Liver (tissue), 9 donors: ENCODE results near the gene BRCA1. TPM values are rescaled to one million over a fixed set of nuclear protein-coding genes. Genes with fewer than 3 reads are reported as not detected.
A peak's percentile ranks its signal among the peaks of the same experiment; 100 is the strongest.
"Not testable (repeated sequence)": the region's sequence is repeated elsewhere in the genome, so short reads cannot be mapped to it uniquely, and the experiment has no call there.

Experiments used
- DNase-seq: peaks from one replicate; pipeline ENCODE4 v3.0.0-alpha.2; 2017; ENCODE audit warnings: low spot score
- H3K27ac ChIP-seq, 2 donors: one replicate each; pipeline ENCODE4 v1.7.0; 2013; ENCODE audit warnings: inconsistent platforms in 2 of 2, low read length in 2 of 2, control low read depth in 1 of 2, low read depth in 1 of 2, mild to moderate bottlenecking in 1 of 2
- H3K27me3 ChIP-seq, 4 donors: one replicate each; pipeline versions ENCODE4 v1.6.1 to v1.7.0; 2013; ENCODE audit warnings: low read length in 3 of 4, inconsistent platforms in 1 of 4, mild to moderate bottlenecking in 1 of 4, moderate library complexity in 1 of 4; ENCODE audit not compliant: control insufficient read depth in 4 of 4, insufficient read depth in 4 of 4
- H3K36me3 ChIP-seq, 4 donors: one replicate each; pipeline versions ENCODE4 v1.6.1 to v1.7.0; 2013; ENCODE audit warnings: low read length in 3 of 4, mild to moderate bottlenecking in 3 of 4, low read depth in 1 of 4, moderate library complexity in 1 of 4; ENCODE audit not compliant: control insufficient read depth in 4 of 4, insufficient read depth in 3 of 4
- H3K4me1 ChIP-seq, 4 donors: one replicate each; pipeline versions ENCODE4 v1.6.1 to v1.7.0; 2013; ENCODE audit warnings: low read length in 3 of 4, mild to moderate bottlenecking in 3 of 4, moderate library complexity in 1 of 4; ENCODE audit not compliant: control insufficient read depth in 4 of 4, insufficient read depth in 4 of 4
- H3K4me3 ChIP-seq, 3 donors: one replicate each; pipeline versions ENCODE4 v1.6.1 to v1.7.0; 2013; ENCODE audit warnings: low read length in 3 of 3, control low read depth in 1 of 3, low read depth in 1 of 3, mild to moderate bottlenecking in 1 of 3
- H3K9ac ChIP-seq, 2 donors: one replicate each; pipeline ENCODE4 v1.7.0; 2013; ENCODE audit warnings: low read length in 2 of 2, mild to moderate bottlenecking in 2 of 2, moderate library complexity in 2 of 2, control low read depth in 1 of 2, low read depth in 1 of 2
- H3K9me3 ChIP-seq, 4 donors: one replicate each; pipeline versions ENCODE4 v1.6.1 to v1.7.0; 2013; ENCODE audit warnings: low read length in 3 of 4; ENCODE audit not compliant: control insufficient read depth in 4 of 4
- CTCF ChIP-seq: fragments of 150-350 bp; IDR thresholded peaks from 2 replicates; pipeline ENCODE4 v1.5.1; 2017; ENCODE audit warnings: improper control_type of control experiment, low read depth, low read length; ENCODE audit not compliant: missing input control
- EGR1 ChIP-seq, 2 donors: IDR thresholded peaks; 2 replicates each; pipeline ENCODE4 v1.6.1; 2016 to 2018; ENCODE audit warnings: antibody characterized with exemption in 2 of 2, low read depth in 2 of 2
- FOXA1 ChIP-seq: IDR thresholded peaks from 2 replicates; pipeline ENCODE4 v1.6.1; 2016; ENCODE audit warnings: antibody characterized with exemption
- FOXA2 ChIP-seq: IDR thresholded peaks from 2 replicates; pipeline ENCODE4 v1.6.1; 2016; ENCODE audit warnings: antibody characterized with exemption
- GABPA ChIP-seq, 2 donors: IDR thresholded peaks in 1 of 2; conservative IDR thresholded peaks in 1 of 2; 2 replicates each; pipeline ENCODE4 v1.6.1; 2016; ENCODE audit warnings: antibody characterized with exemption in 2 of 2, mild to moderate bottlenecking in 1 of 2, moderate library complexity in 1 of 2
- HNF4A ChIP-seq, 2 donors: conservative IDR thresholded peaks; 2 replicates each; pipeline ENCODE4 v1.6.1; 2016; ENCODE audit warnings: antibody characterized with exemption in 2 of 2, mild to moderate bottlenecking in 2 of 2
- HNF4G ChIP-seq: IDR thresholded peaks from 2 replicates; pipeline ENCODE4 v1.6.1; 2016; ENCODE audit warnings: antibody characterized with exemption
- JUND ChIP-seq, 2 donors: IDR thresholded peaks; 2 replicates each; pipeline ENCODE4 v1.6.1; 2016; ENCODE audit warnings: antibody characterized with exemption in 2 of 2
- NR2F2 ChIP-seq: IDR thresholded peaks from 2 replicates; pipeline ENCODE4 v1.6.1; 2016; ENCODE audit warnings: antibody characterized with exemption
- RAD21 ChIP-seq, 2 donors: IDR thresholded peaks; 2 replicates each; pipeline ENCODE4 v1.6.1; 2016; ENCODE audit warnings: antibody characterized with exemption in 2 of 2, mild to moderate bottlenecking in 2 of 2
- RXRA ChIP-seq, 2 donors: IDR thresholded peaks; 2 replicates each; pipeline ENCODE4 v1.6.1; 2017 to 2018; ENCODE audit warnings: antibody characterized with exemption in 2 of 2, mild to moderate bottlenecking in 1 of 2
- SP1 ChIP-seq: IDR thresholded peaks from 2 replicates; pipeline ENCODE4 v1.6.1; 2018; ENCODE audit warnings: antibody characterized with exemption, mild to moderate bottlenecking
- TAF1 ChIP-seq: conservative IDR thresholded peaks from 2 replicates; pipeline ENCODE4 v1.6.1; 2016; ENCODE audit warnings: antibody characterized with exemption, mild to moderate bottlenecking
- YY1 ChIP-seq: IDR thresholded peaks from 2 replicates; pipeline ENCODE4 v1.6.1; 2016; ENCODE audit warnings: antibody characterized with exemption, mild to moderate bottlenecking
- ZBTB33 ChIP-seq: IDR thresholded peaks from 2 replicates; pipeline ENCODE4 v1.6.1; 2016; ENCODE audit warnings: antibody characterized with exemption
- WGBS: extraction: QIAGEN DNeasy Blood & Tissue Kit; methylation state at CpG from one replicate; pipeline ENCODE4 v1.1.7; 2013; 5-methylcytosine and 5-hydroxymethylcytosine counted together
- polyA plus RNA-seq, 2 donors: library from polyadenylated mRNA; stranded (reverse) in 1 of 2; unstranded in 1 of 2; fragments of 200-250 nt in 1 of 2; fragments of >200 nt in 1 of 2; fragmentation: Nextera tagmentation in 1 of 2; extraction: Ambion mirVana in 1 of 2; gene quantifications; one replicate each; pipeline versions ENCODE4 v1.2.1 to v1.2.3, GENCODE V29; 2013 to 2015
- total RNA-seq, 2 donors: library from RNA; depleted of rRNA; stranded (reverse); fragments of >200 nt; gene quantifications; one replicate each; pipeline ENCODE4 v1.2.3, GENCODE V29; 2014
- TF ChIP-seq, protein P1 (sequence below): IDR thresholded peaks from 2 replicates; pipeline ENCODE4 v1.6.1; 2016; ENCODE audit warnings: antibody characterized with exemption
- TF ChIP-seq, protein P2 (sequence below): IDR thresholded peaks from 2 replicates; pipeline ENCODE4 v1.6.1; 2016; ENCODE audit warnings: antibody characterized with exemption, mild to moderate bottlenecking
- TF ChIP-seq, protein P3 (sequence below): IDR thresholded peaks from 2 replicates; pipeline ENCODE4 v1.6.1; 2016; ENCODE audit warnings: antibody characterized with exemption
- donor health status: healthy.
- donor health status: healthy.
- donor health status: healthy.
- donor health status: healthy.
- donor health status: healthy.

Gene BRCA1
- total and polyA plus RNA-seq, 4 donors: 1.5 to 18.6 (median 12.8) TPM

GRCh38 chr17:43169561-43170139 lies 44.5 kb upstream of the BRCA1 start:
- Histone ChIP-seq H3K27me3 (no peaks in the 10 kb centered on the region), H3K9me3 (no peaks in the 10 kb centered on the region), H3K36me3 (no peaks in the 10 kb centered on the region), H3K4me3 (peak overlapping the region; percentile 70 to 90 (median 75)), H3K27ac (peak overlapping the region; percentile 89 to 96), H3K9ac (no peak overlapping the region), H3K4me1 (peaks cover 3 to 42% (median 27%) of the 10 kb centered on the region in 4 donors)
- TF ChIP-seq YY1 (peak; percentile 90), ZBTB33 (peak; percentile 40), TAF1 (peak; percentile 22), SP1 (peak; percentile 90), NR2F2 (peak; percentile 76), EGR1 (IDR thresholded peaks at IDR 0.05; ENCODE audit: low read depth in 2 of 2) (no peak), RAD21 (IDR thresholded peaks at IDR 0.05) (peak; percentile 39 to 48), FOXA1 (peak; percentile 100), JUND (IDR thresholded peaks at IDR 0.05) (peak in 1 of 2 donors; percentile 74), RXRA (IDR thresholded peaks at IDR 0.05) (peak; percentile 94 to 96), GABPA (IDR thresholded peaks at IDR 0.05 in 1 of 2, conservative IDR thresholded peaks at IDR 0.05 in 1 of 2) (no peak), CTCF (no peak), FOXA2 (peak; percentile 100), HNF4G (no peak), HNF4A (conservative IDR thresholded peaks at IDR 0.05) (peak; percentile 69 to 70)
- TF ChIP-seq, protein P1, sequence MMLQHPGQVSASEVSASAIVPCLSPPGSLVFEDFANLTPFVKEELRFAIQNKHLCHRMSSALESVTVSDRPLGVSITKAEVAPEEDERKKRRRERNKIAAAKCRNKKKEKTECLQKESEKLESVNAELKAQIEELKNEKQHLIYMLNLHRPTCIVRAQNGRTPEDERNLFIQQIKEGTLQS: no peak
- TF ChIP-seq, protein P2, sequence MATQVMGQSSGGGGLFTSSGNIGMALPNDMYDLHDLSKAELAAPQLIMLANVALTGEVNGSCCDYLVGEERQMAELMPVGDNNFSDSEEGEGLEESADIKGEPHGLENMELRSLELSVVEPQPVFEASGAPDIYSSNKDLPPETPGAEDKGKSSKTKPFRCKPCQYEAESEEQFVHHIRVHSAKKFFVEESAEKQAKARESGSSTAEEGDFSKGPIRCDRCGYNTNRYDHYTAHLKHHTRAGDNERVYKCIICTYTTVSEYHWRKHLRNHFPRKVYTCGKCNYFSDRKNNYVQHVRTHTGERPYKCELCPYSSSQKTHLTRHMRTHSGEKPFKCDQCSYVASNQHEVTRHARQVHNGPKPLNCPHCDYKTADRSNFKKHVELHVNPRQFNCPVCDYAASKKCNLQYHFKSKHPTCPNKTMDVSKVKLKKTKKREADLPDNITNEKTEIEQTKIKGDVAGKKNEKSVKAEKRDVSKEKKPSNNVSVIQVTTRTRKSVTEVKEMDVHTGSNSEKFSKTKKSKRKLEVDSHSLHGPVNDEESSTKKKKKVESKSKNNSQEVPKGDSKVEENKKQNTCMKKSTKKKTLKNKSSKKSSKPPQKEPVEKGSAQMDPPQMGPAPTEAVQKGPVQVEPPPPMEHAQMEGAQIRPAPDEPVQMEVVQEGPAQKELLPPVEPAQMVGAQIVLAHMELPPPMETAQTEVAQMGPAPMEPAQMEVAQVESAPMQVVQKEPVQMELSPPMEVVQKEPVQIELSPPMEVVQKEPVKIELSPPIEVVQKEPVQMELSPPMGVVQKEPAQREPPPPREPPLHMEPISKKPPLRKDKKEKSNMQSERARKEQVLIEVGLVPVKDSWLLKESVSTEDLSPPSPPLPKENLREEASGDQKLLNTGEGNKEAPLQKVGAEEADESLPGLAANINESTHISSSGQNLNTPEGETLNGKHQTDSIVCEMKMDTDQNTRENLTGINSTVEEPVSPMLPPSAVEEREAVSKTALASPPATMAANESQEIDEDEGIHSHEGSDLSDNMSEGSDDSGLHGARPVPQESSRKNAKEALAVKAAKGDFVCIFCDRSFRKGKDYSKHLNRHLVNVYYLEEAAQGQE: peak; percentile 78
- TF ChIP-seq, protein P3, sequence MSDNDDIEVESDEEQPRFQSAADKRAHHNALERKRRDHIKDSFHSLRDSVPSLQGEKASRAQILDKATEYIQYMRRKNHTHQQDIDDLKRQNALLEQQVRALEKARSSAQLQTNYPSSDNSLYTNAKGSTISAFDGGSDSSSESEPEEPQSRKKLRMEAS: peak; percentile 66
- 1% methylated on average over 29 of the region's 29 CpGs for WGBS
- peak; percentile 38 for DNase-seq

GRCh38 chr17:43165971-43166370 lies 40.8 kb upstream of the BRCA1 start:
- peaks cover 0 to 22% (median 11%) of the 10 kb centered on the region in 4 donors for H3K4me1 ChIP-seq
- DNase-seq, H3K4me3 ChIP-seq, H3K36me3 ChIP-seq, H3K27ac ChIP-seq, H3K27me3 ChIP-seq, H3K9me3 ChIP-seq, H3K9ac ChIP-seq: not testable (repeated sequence)

DNA sequence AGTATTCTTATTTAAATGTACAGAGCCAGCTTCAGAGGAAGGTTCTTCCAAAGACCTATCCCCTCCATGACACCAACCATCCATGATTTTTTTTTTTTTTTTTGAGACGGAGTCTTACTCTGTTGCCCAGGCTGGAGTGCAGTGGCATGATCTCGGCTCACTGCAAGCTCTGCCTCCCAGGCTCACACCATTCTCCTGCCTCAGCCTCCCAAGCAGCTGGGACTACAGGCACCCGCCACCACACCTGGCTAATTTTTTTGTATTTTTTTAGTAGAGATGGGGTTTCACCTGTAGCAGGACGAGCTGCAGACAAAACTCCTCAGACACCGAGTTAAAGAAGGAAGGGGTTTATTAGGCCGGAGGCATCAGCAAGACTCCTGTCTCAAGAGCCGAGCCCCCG lies 34.8 kb upstream of the BRCA1 start:
- H3K27ac ChIP-seq, H3K9ac ChIP-seq, H3K9me3 ChIP-seq, H3K36me3 ChIP-seq, H3K4me1 ChIP-seq, DNase-seq, H3K27me3 ChIP-seq, H3K4me3 ChIP-seq: not testable (repeated sequence)
- WGBS: 96% methylated on average over 8 of the region's 8 CpGs

- DNase-seq, H3K4me3 ChIP-seq, H3K36me3 ChIP-seq, H3K27me3 ChIP-seq, H3K9me3 ChIP-seq, H3K9ac ChIP-seq, H3K27ac ChIP-seq, H3K4me1 ChIP-seq: not testable (repeated sequence)
- WGBS: 92% methylated on average over 25 of the region's 25 CpGs
Measured at GRCh38 chr17:43159232-43159631, 34.1 kb upstream of the BRCA1 start.
